K562 (cell line): ENCODE measurements around the gene CD93. TPM values are rescaled to one million over a fixed set of nuclear protein-coding genes. Genes with fewer than 3 reads are reported as not detected.

ENCODE experiments used
- CSDE1 ChIP-seq, 2 experiments: fragments of 450-650 bp; IDR thresholded peaks; 2 replicates each; pipeline ENCODE4 v1.6.1; 2016; ENCODE audit warnings: mild to moderate bottlenecking in 1 of 2
- EHMT2 ChIP-seq: fragments of 450-650 bp; IDR thresholded peaks from 2 replicates; pipeline ENCODE4 v1.6.1; 2018; ENCODE audit warnings: antibody characterized with exemption
- ESRRA ChIP-seq: fragments of 450-650 bp; IDR thresholded peaks from 2 replicates; pipeline ENCODE4 v1.6.1; 2014; ENCODE audit warnings: low read depth, mild to moderate bottlenecking, moderate library complexity, borderline replicate concordance
- MYC ChIP-seq, 2 experiments: fragments of 250-450 bp in 1 of 2; sonication (Bioruptor Pico) in 1 of 2; IDR thresholded peaks; 2 replicates each; pipeline versions ENCODE4 v1.5.1 to v1.6.1; 2012 to 2021; ENCODE audit warnings: low read depth in 2 of 2, borderline replicate concordance in 1 of 2, improper control_type of control experiment in 1 of 2, low read length in 1 of 2, mild to moderate bottlenecking in 1 of 2, moderate library complexity in 1 of 2
- NFE2 ChIP-seq: IDR thresholded peaks from 2 replicates; pipeline ENCODE4 v1.6.1; 2014; ENCODE audit warnings: antibody characterized with exemption, low read depth
- RB1 ChIP-seq: fragments of 450-650 bp; IDR thresholded peaks from 2 replicates; pipeline ENCODE4 v1.6.1; 2017; ENCODE audit warnings: low read depth, mild to moderate bottlenecking
- SP2 ChIP-seq: IDR thresholded peaks from 2 replicates; pipeline ENCODE4 v1.6.1; 2011; ENCODE audit warnings: mild to moderate bottlenecking, low read depth, low read length, moderate library complexity; ENCODE audit not compliant: poor library complexity, severe bottlenecking; ENCODE audit errors: extremely low read depth
- ZNF785 ChIP-seq: fragments of 250-450 bp; sonication (Bioruptor Pico); IDR thresholded peaks from 2 replicates; pipeline ENCODE4 v1.4.0; 2020; ENCODE audit warnings: mild to moderate bottlenecking
- polyA plus RNA-seq, 8 experiments: library from polyadenylated mRNA; depleted of rRNA in 4 of 8; stranded (reverse) in 5 of 8; unstranded in 3 of 8; fragments of >200 nt; fragmentation: Nextera tagmentation in 2 of 8; fragmentation: Illumina TruSeq in 1 of 8; extraction: Ambion mirVana in 2 of 8; extraction: Trizol in 1 of 8; gene quantifications; 2 replicates each; pipeline versions ENCODE4 v1.2.1 to v1.2.3, GENCODE V29; 2011 to 2014; ENCODE audit warnings: inconsistent platforms in 1 of 8, missing spikeins in 1 of 8
- total RNA-seq, 7 experiments: library from RNA; depleted of rRNA in 6 of 7; stranded (reverse); fragments of >200 nt in 6 of 7; fragmentation: Illumina TruSeq in 2 of 7; extraction: Trizol in 2 of 7; gene quantifications; 2 replicates each; pipeline versions ENCODE4 v1.2.1 to v1.2.3, GENCODE V29; 2011 to 2021; ENCODE audit warnings: low replicate concordance in 1 of 7
- TF ChIP-seq, protein P1 (sequence below): fragments of 450-650 bp; conservative IDR thresholded peaks from 2 replicates; pipeline ENCODE4 v1.6.1; 2016; ENCODE audit warnings: missing genetic modification characterization, low read depth, mild to moderate bottlenecking, missing compliant biosample characterization, moderate library complexity
- TF ChIP-seq, protein P2 (sequence below): fragments of 250-450 bp; sonication (Bioruptor Pico); IDR thresholded peaks from 2 replicates; pipeline ENCODE4 v1.8.0; 2021; ENCODE audit warnings: moderate library complexity, mild to moderate bottlenecking, inconsistent platforms
- TF ChIP-seq, protein P3 (sequence below): fragments of 450-650 bp; IDR thresholded peaks from 2 replicates; pipeline ENCODE4 v1.6.1; 2017; ENCODE audit warnings: mild to moderate bottlenecking, moderate library complexity
- TF ChIP-seq, protein P4 (sequence below): sonication (generic); formaldehyde crosslinking; IDR thresholded peaks from 2 replicates; pipeline ENCODE4 v1.8.0; 2023; ENCODE audit warnings: mild to moderate bottlenecking, missing genetic modification reagents
- TF ChIP-seq, protein P5 (sequence below): sonication (generic); formaldehyde crosslinking; IDR thresholded peaks from 2 replicates; pipeline ENCODE4 v1.8.0; 2022; ENCODE audit warnings: mild to moderate bottlenecking, missing genetic modification reagents

CD93 gene
- total and polyA plus RNA-seq, 9 of the 15 experiments (the other 6 are each of a cell fraction or from before 2014, with no cell fraction given): 0.03 to 0.20 (median 0.05) TPM

DNA sequence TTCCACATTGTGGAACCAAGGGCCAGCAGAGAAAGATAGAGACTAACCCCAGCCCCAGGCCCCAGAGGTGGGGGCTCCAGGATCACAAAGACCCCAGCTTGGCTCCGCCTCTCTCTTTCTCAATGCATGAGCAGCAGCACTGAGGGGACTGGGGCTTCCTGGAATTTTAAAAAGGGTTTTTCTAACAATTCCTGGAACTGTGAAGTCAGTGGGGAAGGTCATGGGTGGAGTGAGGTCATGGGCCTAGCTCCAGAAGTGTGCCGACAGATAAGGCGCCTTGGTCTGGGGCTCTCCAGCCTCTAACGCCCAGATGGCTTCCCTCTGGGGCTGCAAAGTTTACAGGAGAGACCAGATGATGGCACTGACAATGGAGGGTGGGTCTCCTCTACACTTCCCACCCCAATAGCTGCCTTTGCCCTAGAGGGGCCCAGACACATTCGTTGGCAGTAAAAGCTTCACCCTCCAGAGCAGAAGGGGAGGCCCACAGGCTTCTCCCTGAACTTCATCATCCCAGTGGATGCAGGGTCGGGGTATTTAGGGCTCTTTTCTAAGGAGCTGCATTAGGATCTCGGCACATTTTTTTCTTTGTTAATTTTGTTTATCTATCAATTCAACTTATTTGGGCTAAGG, 46.9 kb upstream of the CD93 start (continued):
- TF ChIP-seq EHMT2 (no peak), RB1 (no peak), SP2 (no peak), NFE2 (no peak), ZNF785 (no peak), MYC (IDR thresholded peaks at IDR 0.05; ENCODE audit: low read depth, low read length) (peak; percentile 58; the same call in 1 of the 2 replicates), MYC (CRISPR knock-in tag; IDR thresholded peaks at IDR 0.05; ENCODE audit: borderline replicate concordance, low read depth) (no peak), CSDE1 (IDR thresholded peaks at IDR 0.05) (peak in 1 of 2 experiments; percentile 55; a peak in 1 of 4 replicates), ESRRA (peak; percentile 89)
- TF ChIP-seq, protein P1, sequence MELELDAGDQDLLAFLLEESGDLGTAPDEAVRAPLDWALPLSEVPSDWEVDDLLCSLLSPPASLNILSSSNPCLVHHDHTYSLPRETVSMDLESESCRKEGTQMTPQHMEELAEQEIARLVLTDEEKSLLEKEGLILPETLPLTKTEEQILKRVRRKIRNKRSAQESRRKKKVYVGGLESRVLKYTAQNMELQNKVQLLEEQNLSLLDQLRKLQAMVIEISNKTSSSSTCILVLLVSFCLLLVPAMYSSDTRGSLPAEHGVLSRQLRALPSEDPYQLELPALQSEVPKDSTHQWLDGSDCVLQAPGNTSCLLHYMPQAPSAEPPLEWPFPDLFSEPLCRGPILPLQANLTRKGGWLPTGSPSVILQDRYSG (tag): no peak
- TF ChIP-seq, protein P2, sequence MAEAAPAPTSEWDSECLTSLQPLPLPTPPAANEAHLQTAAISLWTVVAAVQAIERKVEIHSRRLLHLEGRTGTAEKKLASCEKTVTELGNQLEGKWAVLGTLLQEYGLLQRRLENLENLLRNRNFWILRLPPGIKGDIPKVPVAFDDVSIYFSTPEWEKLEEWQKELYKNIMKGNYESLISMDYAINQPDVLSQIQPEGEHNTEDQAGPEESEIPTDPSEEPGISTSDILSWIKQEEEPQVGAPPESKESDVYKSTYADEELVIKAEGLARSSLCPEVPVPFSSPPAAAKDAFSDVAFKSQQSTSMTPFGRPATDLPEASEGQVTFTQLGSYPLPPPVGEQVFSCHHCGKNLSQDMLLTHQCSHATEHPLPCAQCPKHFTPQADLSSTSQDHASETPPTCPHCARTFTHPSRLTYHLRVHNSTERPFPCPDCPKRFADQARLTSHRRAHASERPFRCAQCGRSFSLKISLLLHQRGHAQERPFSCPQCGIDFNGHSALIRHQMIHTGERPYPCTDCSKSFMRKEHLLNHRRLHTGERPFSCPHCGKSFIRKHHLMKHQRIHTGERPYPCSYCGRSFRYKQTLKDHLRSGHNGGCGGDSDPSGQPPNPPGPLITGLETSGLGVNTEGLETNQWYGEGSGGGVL: no peak
- TF ChIP-seq, protein P3, sequence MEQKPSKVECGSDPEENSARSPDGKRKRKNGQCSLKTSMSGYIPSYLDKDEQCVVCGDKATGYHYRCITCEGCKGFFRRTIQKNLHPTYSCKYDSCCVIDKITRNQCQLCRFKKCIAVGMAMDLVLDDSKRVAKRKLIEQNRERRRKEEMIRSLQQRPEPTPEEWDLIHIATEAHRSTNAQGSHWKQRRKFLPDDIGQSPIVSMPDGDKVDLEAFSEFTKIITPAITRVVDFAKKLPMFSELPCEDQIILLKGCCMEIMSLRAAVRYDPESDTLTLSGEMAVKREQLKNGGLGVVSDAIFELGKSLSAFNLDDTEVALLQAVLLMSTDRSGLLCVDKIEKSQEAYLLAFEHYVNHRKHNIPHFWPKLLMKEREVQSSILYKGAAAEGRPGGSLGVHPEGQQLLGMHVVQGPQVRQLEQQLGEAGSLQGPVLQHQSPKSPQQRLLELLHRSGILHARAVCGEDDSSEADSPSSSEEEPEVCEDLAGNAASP: peak; percentile 63
- TF ChIP-seq, protein P4, sequence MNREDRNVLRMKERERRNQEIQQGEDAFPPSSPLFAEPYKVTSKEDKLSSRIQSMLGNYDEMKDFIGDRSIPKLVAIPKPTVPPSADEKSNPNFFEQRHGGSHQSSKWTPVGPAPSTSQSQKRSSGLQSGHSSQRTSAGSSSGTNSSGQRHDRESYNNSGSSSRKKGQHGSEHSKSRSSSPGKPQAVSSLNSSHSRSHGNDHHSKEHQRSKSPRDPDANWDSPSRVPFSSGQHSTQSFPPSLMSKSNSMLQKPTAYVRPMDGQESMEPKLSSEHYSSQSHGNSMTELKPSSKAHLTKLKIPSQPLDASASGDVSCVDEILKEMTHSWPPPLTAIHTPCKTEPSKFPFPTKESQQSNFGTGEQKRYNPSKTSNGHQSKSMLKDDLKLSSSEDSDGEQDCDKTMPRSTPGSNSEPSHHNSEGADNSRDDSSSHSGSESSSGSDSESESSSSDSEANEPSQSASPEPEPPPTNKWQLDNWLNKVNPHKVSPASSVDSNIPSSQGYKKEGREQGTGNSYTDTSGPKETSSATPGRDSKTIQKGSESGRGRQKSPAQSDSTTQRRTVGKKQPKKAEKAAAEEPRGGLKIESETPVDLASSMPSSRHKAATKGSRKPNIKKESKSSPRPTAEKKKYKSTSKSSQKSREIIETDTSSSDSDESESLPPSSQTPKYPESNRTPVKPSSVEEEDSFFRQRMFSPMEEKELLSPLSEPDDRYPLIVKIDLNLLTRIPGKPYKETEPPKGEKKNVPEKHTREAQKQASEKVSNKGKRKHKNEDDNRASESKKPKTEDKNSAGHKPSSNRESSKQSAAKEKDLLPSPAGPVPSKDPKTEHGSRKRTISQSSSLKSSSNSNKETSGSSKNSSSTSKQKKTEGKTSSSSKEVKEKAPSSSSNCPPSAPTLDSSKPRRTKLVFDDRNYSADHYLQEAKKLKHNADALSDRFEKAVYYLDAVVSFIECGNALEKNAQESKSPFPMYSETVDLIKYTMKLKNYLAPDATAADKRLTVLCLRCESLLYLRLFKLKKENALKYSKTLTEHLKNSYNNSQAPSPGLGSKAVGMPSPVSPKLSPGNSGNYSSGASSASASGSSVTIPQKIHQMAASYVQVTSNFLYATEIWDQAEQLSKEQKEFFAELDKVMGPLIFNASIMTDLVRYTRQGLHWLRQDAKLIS (CRISPR knock-in tag): no peak; the same call in 1 of the 2 replicates
- TF ChIP-seq, protein P5, sequence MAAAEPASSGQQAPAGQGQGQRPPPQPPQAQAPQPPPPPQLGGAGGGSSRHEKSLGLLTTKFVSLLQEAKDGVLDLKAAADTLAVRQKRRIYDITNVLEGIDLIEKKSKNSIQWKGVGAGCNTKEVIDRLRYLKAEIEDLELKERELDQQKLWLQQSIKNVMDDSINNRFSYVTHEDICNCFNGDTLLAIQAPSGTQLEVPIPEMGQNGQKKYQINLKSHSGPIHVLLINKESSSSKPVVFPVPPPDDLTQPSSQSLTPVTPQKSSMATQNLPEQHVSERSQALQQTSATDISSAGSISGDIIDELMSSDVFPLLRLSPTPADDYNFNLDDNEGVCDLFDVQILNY (CRISPR knock-in tag): no peak
